ENCODE measurements around the gene GBF1. TPM values are rescaled to one million over a fixed set of nuclear protein-coding genes. Genes with fewer than 3 reads are reported as not detected.

Gene GBF1
- total RNA-seq, 4 donors from 2014 or later: 32.0 to 54.7 (median 39.4) TPM

DNA sequence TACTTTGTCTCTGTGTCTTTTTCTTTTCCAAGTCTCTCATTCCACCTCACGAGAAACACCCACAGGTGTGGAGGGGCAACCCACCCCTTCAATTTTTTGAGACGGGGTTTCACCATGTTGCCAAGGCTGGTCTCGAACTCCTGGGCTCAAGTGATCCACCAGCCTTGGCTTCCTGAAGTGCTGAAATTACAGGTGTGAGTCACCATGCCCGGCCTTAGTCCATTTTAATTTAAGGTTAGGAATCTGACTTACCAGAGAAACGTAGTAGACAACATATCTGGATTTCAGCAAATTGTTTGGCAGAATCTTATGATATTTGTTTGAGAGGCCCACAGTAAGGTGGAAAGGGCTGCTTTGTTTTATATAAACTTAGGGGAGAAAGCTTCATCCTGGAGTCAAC is 147.0 kb downstream of the GBF1 start:
- H3K9me3 ChIP-seq: no peaks in the 10 kb centered on the region
- H3K27ac ChIP-seq: no peak overlapping the region
- H3K4me1 ChIP-seq: peaks cover 0 to 35% (median 16%) of the 10 kb centered on the region in 3 donors
- H3K36me3 ChIP-seq: peaks cover 0 to 6% of the 10 kb centered on the region in 2 donors
- H3K27me3 ChIP-seq: no peaks in the 10 kb centered on the region
- H3K4me3 ChIP-seq: no peak overlapping the region
- ATAC-seq: no peak
- TF ChIP-seq EP300 (IDR thresholded peaks at IDR 0.05): no peak
- TF ChIP-seq, protein P1, sequence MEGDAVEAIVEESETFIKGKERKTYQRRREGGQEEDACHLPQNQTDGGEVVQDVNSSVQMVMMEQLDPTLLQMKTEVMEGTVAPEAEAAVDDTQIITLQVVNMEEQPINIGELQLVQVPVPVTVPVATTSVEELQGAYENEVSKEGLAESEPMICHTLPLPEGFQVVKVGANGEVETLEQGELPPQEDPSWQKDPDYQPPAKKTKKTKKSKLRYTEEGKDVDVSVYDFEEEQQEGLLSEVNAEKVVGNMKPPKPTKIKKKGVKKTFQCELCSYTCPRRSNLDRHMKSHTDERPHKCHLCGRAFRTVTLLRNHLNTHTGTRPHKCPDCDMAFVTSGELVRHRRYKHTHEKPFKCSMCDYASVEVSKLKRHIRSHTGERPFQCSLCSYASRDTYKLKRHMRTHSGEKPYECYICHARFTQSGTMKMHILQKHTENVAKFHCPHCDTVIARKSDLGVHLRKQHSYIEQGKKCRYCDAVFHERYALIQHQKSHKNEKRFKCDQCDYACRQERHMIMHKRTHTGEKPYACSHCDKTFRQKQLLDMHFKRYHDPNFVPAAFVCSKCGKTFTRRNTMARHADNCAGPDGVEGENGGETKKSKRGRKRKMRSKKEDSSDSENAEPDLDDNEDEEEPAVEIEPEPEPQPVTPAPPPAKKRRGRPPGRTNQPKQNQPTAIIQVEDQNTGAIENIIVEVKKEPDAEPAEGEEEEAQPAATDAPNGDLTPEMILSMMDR (IDR thresholded peaks at IDR 0.05): no peak
- TF ChIP-seq POLR2AphosphoS5 (IDR thresholded peaks at IDR 0.05): no peak
- no peak for TF ChIP-seq POLR2A (IDR thresholded peaks at IDR 0.05)
- 90 to 95% methylated on average over 2 to 4 of the region's 5 CpGs for WGBS, 2 donors (ENCODE audit: low coverage in 1 of 2)

- H3K36me3 ChIP-seq: peaks cover 0 to 19% of the 10 kb centered on the region in 2 donors
- no peak for TF ChIP-seq POLR2AphosphoS5 (IDR thresholded peaks at IDR 0.05)
- no peak for TF ChIP-seq POLR2A (IDR thresholded peaks at IDR 0.05)
- TF ChIP-seq, protein P1 (IDR thresholded peaks at IDR 0.05): peak in 2 of 4 experiments; percentile 96 to 98
- no peak for TF ChIP-seq EP300 (IDR thresholded peaks at IDR 0.05)
- no peaks in the 10 kb centered on the region for H3K27me3 ChIP-seq
- 36 to 49% methylated on average over 12 to 19 of the region's 30 CpGs for WGBS, 2 donors (ENCODE audit: low coverage in 1 of 2)
- H3K27ac ChIP-seq: peak overlapping the region; percentile 86 to 98 (median 94)
- H3K9me3 ChIP-seq: no peaks in the 10 kb centered on the region
- ATAC-seq: no peak
- H3K4me3 ChIP-seq: peak overlapping the region; percentile 48 to 73
- H3K4me1 ChIP-seq: peaks cover 0 to 47% (median 17%) of the 10 kb centered on the region in 3 donors
Measured at GRCh38 chr10:102393411-102394078, 148.2 kb downstream of the GBF1 start.

GRCh38 chr10:102394079-102394800 is 148.9 kb downstream of the GBF1 start:
- H3K9me3 ChIP-seq: no peaks in the 10 kb centered on the region
- H3K27me3 ChIP-seq: no peaks in the 10 kb centered on the region
- TF ChIP-seq POLR2A (IDR thresholded peaks at IDR 0.05) (peak; percentile 76 to 79), POLR2AphosphoS5 (IDR thresholded peaks at IDR 0.05) (peak; percentile 77), EP300 (IDR thresholded peaks at IDR 0.05) (no peak)
- TF ChIP-seq, protein P1 (IDR thresholded peaks at IDR 0.05): peak in 2 of 4 experiments; percentile 98 to 99
- H3K4me3 ChIP-seq: peak overlapping the region; percentile 48 to 73
- WGBS, 2 donors (ENCODE audit: low coverage in 1 of 2): 0% methylated on average over 7 of the region's 71 CpGs; no CpG with 5 or more reads in 1 of the 2 donors
- H3K36me3 ChIP-seq: peaks cover 0 to 21% of the 10 kb centered on the region in 2 donors
- peak; percentile 92 for ATAC-seq
- peaks cover 0 to 54% (median 24%) of the 10 kb centered on the region in 3 donors for H3K4me1 ChIP-seq
- peak overlapping the region; percentile 86 to 98 (median 94) for H3K27ac ChIP-seq

- Histone ChIP-seq H3K9me3 (no peaks in the 10 kb centered on the region), H3K4me3 (peak overlapping the region; percentile 48 to 73), H3K36me3 (peaks cover 0 to 21% of the 10 kb centered on the region in 2 donors), H3K27ac (peak overlapping the region; percentile 86 to 98 (median 94)), H3K27me3 (no peaks in the 10 kb centered on the region), H3K4me1 (peaks cover 0 to 60% (median 28%) of the 10 kb centered on the region in 3 donors)
- TF ChIP-seq POLR2AphosphoS5 (IDR thresholded peaks at IDR 0.05): no peak
- TF ChIP-seq, protein P1 (IDR thresholded peaks at IDR 0.05): no peak
- no peak for TF ChIP-seq EP300 (IDR thresholded peaks at IDR 0.05)
- TF ChIP-seq POLR2A (IDR thresholded peaks at IDR 0.05): no peak
- ATAC-seq: no peak
- WGBS, 2 donors (ENCODE audit: low coverage in 1 of 2): 0% methylated on average over 1 to 11 of the region's 35 CpGs
Measured at GRCh38 chr10:102394801-102395399, 149.6 kb downstream of the GBF1 start.

Data from gastroesophageal sphincter (tissue), 4 donors.